T-helper 2 cell treated with Interferon-gamma antibody and Interleukin-4, amounts not matched to agents 100 ng/mL and 5 ng/mL, for 36 hours (primary cell): ENCODE results near the gene HOXD9. TPM values are rescaled to one million over a fixed set of nuclear protein-coding genes. Genes with fewer than 3 reads are reported as not detected.

Experiments
- intact Hi-C: fragments of 100-400 bp; cut with micrococcal nuclease; formaldehyde crosslinking; loops from one replicate; pipeline ENCODE4 v1.15.1; 2023
- total RNA-seq: library from RNA; stranded (reverse); gene quantifications from 2 replicates; pipeline ENCODE4 v1.2.3, GENCODE V29; 2022

Gene HOXD9
- total RNA-seq, 1 donor from 2014 or later, result not detected

DNA sequence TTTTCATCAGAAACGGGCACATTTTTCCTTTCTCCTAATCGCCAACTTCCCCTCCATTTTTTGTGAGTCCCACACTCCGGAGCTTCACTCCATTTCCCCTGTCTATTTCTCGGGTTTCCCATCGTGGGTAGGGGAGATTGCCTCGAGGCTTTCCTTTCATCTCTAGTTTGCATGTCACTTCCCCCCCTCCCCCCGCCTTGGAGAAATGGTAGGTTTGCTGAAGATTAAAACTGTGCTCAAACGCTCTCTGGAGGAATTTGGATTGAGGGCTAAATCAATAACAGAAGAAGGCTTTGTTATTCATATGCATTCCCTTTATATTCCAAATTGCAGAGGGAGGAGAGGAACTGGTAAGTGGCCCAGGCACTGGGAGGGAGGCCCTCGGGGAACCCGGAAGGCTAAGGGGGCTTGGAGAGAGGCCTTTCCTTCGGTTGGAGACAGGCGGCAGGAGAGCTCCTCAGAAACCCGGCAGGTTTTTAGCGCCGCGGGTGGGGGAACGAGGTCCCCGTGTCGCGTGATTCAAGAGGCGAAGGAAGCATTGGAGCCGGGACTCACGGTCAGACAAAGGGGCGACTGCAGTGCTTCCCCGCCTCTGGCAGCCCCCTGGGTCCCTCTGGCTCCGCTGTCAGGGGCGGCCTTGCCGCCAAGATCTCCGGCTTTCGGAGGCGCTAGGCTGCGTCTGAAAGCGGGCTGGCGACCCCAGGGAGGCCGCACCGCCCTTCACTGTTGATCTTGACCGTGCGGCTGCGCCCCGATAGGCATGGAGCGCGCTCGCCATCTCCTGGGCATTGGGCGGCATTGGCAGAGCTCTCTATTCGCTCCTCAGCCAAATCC lies 25.3 kb upstream of the HOXD9 start:
- intact Hi-C loops, result loop anchor here (1.0 to 5.0 kb wide), 4 partner anchors 407 to 895 kb away; no protein-coding TSS in a partner anchor

DNA sequence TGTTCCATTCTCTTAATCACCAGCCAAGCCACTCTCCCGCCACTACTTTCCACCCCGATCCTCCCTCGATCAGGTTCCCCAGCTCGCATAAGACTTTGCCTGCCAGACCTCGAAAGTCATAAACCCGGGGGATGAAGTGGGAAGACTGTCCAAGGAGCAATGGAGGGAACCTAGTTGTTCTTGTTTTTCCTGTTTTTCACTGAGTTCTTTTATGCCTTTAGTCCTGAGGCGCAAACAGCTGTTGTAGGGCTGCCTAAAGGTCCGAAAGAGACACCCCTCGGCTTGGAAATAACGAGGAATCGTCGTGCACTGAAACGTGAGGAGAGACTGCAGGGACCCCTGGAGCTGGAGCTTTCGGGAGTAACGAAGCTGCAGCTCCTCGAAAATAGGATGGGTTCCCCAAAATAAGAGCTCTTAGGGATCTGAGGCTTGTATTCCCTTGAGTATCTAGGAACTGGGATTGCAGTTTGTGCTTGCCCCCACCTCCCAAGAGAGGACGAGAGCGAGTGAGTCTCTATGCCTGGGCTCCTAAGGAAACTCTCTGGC lies 24.6 kb upstream of the HOXD9 start:
- intact Hi-C loops, result loop anchor here (1.0 to 5.0 kb wide), 5 partner anchors 13 to 896 kb away; no protein-coding TSS in a partner anchor

DNA sequence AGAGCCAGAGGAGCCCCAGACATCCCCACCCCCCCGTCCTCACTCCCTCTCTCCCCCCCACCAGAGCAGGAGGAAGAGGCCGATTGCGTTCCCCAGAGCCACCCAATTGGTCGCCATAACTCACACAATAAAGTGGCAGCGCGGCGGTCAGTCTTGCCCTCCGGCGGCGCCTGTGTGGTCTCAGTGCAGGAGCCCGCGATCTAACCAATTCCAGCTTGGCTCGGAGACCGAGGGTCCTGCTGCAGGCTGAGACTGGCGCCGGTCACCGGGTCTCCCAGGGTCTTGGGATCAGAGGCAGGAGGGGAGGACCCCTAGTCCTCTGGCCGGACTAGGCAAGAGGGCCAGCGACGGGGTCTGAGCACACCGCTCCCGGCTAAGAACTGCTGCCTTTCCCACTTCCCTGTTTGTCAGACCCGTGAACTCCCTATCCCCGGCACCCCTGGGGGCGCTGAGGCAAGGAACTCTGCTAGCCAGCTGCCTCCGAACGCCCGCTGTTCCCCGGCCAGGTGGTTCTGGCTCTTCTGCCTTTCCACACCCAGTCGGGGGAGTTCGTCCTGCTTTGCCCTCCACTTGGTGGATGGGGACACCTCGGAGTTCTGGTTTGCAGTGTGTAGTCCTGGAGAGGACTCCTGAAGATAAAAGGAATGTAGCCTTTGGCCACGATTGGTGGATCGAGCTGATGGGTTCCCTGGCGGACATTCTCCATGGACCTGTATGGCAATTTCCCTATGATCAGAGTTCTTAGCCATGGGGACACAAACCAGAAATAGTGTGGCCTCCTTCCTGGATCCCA lies 24.0 kb upstream of the HOXD9 start:
- intact Hi-C loops, result loop anchor here (2.0 to 5.0 kb wide), 3 partner anchors 14 to 896 kb away; no protein-coding TSS in a partner anchor

DNA sequence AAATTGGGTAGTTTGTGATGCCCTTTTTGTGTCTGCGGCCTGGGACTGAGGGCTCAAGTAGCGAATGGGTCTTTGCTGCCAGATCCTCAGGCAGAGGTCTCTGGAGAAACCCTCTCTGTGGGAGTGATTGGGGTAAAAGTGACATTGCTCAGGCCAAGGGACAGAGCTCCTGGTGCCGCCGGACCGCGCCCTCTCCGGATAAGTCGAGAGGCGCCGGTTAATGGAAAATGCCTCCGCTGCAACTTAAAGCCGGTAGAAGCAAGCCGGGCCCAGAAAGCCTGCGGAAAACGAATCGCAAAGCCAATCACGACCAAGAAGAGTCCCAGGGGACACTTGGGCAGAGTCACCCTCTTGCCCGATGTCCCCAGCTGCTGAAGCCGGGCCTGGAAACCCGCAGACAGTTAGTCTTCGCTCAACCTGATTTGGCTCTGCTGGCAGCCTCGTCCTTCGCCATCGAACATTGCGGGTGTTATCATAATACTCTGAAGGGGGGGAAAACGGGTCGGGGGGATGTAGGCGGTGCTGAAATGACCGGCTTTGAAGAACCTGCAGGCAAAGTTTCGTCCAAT lies 23.3 kb upstream of the HOXD9 start:
- intact Hi-C loops, result loop anchor here (2.0 to 5.0 kb wide), 3 partner anchors 14 to 897 kb away; no protein-coding TSS in a partner anchor

DNA sequence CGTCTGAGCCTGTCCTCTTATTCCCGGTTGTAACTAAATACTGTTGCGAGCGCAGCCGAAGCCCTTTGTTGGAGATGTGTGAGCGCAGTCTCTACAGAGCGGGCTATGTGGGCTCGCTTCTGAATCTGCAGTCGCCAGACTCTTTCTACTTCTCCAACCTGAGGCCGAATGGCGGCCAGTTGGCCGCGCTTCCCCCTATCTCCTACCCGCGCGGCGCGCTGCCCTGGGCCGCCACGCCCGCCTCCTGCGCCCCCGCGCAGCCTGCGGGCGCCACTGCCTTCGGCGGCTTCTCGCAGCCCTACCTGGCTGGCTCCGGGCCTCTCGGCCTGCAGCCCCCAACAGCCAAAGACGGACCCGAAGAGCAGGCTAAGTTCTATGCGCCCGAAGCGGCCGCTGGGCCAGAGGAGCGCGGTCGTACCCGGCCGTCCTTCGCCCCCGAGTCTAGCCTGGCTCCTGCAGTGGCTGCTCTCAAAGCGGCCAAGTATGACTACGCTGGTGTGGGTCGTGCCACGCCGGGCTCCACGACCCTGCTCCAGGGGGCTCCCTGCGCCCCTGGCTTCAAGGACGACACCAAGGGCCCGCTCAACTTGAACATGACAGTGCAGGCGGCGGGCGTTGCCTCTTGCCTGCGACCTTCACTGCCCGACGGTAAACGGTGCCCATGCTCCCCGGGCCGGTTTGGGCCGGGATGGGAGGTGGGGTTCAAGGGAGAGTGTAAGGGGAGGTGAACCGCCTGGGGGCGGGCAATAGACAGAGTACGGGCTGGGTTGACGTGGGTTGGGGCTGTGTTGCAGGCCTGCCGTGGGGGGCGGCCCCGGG lies 22.6 kb upstream of the HOXD9 start, which contains the start of gene HOXD12:
Gene HOXD12 (plus strand): TSS at position 68 of the 819 bp plus-strand sequence. CDS start 7 bp downstream, at position 75.
- intact Hi-C loops, result loop anchor here (2.0 to 5.0 kb wide), 3 partner anchors 15 to 898 kb away; no protein-coding TSS in a partner anchor

DNA sequence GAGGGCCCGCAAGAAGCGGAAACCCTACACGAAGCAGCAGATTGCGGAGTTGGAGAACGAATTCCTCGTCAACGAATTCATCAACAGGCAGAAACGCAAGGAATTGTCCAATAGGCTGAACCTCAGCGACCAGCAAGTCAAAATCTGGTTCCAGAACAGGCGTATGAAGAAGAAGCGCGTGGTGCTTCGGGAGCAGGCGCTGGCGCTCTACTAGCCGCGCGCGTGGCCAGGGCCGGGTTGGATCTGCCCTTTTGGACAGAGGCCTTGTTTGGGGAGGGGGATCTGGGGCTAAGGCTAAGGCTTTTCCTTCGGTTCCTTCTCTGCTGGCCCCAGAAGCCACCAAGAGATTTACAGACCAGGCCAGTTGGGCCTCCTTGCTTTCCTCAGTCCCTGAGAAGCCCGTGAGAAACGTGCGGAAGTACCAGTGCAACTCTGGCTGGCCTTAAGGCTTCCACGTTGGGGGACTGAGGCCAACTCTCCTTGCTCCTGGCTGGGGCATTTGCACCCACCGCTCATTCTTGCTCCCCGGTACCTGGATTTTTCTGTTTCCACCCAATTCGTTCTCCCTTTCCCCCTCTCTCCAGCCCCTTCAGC lies 21.9 kb upstream of the HOXD9 start:
- intact Hi-C loops, result no loop called here

DNA sequence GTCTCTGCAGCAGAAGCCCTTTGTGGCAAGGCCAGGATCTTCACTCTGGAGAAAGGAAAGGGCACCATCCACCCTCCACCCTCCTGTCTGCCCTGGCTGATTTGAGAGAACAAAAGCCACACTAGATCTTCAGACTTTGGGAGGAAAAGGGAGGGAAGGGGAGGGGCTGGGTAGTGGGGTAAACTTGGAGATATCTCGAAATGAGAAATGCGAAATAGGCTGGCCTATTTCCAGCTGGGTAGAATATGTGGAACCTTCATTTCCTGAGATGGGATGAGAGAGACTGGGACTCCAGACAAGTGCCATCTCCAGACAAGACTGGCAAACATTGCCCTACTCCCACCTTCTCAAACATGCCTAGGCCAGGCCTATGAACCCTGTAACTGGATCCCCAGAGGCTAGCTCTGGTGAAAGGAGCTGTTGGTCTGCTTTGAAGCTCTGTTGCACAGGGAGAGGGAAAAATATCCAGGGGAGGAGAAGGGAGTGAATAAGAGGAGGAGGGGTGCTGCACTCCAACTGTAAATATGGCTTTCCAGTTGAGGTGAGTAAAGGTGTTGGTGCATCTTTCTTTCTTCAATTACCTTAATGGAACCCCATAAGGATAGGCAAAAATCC lies 21.2 kb upstream of the HOXD9 start:
- intact Hi-C loops, result no loop called here

DNA sequence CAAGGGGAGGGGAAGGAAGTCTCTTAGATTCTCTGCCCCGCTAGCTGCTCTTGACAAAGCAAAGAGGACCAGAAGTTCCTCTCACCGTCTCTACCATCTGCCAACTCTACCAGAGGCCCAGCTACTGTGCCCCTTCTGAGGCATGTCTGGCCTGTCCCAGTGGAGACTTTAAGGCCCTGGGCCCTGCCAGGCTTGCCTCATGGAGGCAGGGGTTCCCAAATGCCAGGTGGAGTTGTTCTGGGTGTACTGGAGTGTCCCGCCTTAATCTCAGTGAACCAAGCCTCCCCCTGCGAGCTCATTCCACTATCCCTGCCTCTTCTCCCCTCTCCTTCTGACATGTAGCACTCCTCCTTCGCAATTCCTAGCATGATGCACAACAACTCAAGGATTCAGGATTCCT lies 20.7 kb upstream of the HOXD9 start:
- intact Hi-C loops, result no loop called here

DNA sequence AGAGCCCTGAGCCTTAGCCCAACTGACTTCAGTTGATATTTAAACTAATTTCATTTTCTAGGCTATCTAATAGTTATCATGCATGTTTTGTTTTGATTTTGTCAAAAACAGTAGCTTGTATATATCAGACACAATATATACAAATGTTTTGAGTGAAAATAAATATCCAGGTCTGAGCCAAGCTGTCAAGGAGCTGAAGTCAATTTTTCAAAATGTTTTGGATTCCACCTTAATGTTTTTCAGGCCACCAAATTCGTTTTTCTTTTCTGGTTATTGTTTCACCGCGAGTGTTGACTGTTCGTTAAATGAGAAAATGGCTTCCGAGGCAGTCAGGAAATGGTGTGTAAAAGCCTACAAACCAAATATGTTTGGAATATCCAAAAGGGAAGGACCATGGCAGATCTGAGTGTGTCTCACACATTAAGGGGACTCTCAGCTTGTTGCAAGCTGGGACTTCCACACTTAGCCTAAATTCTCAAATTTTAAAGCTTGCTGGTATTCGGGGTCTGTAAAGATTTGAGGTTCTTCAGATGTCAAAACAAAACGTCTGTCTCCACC lies 20.1 kb upstream of the HOXD9 start:
- intact Hi-C loops, result no loop called here

DNA sequence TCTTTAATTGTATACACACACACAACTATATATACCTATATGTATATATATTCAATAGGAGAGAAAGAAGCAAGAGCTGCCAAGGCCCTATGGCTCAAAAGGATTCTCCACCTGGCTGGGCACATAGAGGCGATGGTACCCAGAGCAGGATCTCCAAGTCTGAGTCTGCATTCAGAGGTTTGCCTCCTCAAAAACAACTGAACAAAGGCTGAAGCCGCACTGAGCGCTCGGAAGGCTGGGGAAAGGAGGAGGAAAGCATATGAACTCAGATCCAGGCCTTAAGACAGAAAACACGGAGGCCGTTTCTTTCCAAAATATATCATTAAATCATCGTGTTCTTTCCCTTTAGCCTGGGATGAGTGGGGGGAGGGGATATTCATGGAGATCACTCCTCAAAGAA lies 19.3 kb upstream of the HOXD9 start:
- intact Hi-C loops, result no loop called here

DNA sequence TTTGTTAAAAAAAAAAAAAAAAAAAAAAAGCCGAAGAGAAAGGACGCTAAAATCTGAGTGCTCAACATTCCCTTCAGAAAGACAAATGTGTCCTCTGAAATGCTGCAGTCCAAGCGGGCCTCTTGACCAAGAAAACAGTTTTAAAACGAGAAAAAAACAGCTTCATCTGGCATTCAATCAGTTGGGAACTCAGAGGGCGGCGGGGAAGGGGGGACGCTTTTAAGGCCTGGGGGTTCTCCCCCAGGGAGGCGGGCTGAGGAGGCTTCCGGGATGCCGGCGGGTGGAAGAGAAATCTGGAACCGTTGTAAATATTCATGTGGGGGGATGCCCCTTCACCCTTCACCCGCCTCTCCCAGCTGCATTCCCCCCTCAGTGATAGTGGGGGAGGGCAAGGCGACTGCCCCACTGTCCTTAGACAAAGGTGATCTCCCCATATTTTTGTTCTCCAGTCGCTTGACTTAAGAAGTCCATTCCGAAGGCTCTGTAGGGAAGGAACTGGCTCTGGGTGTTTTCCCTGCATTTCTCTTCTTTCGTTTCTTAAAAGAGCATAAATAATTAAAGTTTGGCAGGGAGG lies 18.7 kb upstream of the HOXD9 start:
- intact Hi-C loops, result no loop called here

DNA sequence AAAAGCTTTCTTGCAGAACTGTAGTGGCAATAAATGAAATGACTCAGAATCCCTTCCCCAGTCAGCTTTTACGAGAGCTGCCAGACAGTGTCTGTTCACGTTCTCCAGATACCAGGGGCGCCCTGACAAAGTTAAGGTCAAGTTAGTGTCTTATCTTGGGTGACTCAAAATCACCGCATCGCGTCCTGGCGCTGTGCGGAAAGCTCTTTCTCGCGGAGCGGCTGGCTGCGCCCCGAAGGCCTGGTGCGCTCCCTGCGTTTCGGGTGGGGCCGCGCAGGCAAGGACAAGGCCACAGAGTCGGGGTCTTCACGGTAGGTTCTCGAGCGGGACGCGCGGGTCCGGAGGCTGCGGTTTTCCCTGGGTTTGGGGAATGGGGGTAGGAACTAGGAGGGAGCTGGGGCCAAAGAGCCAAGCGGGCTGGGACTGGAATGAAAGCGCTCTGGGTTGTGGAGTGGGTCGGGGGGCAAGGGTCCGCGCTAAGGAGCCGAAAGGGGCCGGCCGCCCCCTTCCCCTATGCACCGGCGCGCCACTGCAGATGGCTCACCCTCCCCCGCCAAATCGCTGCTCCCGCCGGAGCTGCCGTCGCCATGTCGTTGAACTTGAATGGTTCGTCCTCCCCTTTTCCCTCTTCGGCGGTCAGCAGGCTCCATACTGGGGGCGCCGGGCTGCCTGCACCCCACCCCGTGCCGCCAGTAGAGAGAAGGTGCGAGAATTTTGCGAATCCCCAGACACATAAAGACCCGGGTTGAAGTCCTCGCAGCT lies 18.0 kb upstream of the HOXD9 start:
- intact Hi-C loops, result no loop called here

GRCh38 chr2:176105078-176105729 lies 17.3 kb upstream of the HOXD9 start:
- intact Hi-C loops, result no loop called here

DNA sequence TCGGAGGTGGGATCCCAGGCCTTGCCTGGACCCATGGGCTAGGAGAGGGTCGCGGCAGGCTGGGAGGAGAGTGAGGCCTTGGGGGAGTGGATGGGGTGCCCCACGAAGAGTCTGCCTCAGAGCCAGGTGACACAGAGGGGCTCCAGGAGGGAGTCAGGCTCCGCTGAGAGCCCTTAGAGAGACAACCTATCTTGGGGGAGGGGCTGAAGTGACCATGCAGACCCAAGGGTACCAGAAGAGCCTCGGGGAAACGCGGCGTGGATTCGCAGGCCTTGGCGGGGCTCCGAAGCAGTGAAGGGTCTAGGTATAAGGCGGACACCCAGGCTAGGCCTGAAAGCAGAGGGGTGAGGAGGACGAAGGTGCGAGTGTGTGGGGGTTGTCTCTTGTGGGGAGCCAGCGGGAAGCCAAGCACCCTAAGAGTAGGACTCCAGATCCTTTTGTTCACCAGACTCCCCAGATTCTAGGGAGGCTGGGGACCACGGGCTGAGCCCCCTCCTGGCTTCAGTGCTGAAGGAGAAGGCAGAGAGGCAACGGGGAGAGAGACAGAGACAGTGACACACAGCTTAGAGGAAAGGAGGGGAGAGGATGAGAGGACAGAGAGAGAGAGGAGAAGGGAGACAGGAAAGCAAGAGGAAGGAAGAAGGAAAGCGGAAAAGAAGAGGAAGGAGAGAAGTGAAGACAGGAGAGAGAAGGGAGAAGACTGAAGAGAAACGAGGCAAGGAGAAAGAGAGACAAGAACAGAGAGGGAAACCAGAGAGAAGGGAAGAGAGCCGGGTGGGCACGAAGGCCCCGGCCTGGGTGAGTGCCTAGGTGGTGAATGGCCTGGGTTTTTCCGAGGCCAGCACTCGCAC lies 16.6 kb upstream of the HOXD9 start:
- intact Hi-C loops, result no loop called here

GRCh38 chr2:176106581-176107539 lies 15.7 kb upstream of the HOXD9 start, which contains the start of gene HOXD11:
TSS of gene HOXD11 (plus strand) at chr2:176107280. CDS start at chr2:176107356, 76 bp downstream.
- intact Hi-C loops, result no loop called here
